CD14-positive monocyte (primary cell): ENCODE data around the gene NTNG2. TPM values are rescaled to one million over a fixed set of nuclear protein-coding genes. Genes with fewer than 3 reads are reported as not detected.
A peak's percentile ranks its signal among the peaks of the same experiment; 100 is the strongest.

Source experiments
- DNase-seq, 3 donors: peaks; one replicate each; pipeline ENCODE4 v3.0.0-alpha.2; 2011 to 2022
- H2AFZ ChIP-seq: 2 replicates; pipeline ENCODE4 v1.6.0; 2012; ENCODE audit warnings: mild to moderate bottlenecking, low read depth, low read length, inconsistent platforms; ENCODE audit not compliant: insufficient read depth, poor library complexity, severe bottlenecking
- H3K27ac ChIP-seq, 2 donors: 1 replicate in 1 of 2; 2 replicates in 1 of 2; pipeline ENCODE4 v1.5.1; 2012 to 2013; ENCODE audit warnings: low read length in 2 of 2, control low read depth in 1 of 2, inconsistent platforms in 1 of 2, low read depth in 1 of 2, mild to moderate bottlenecking in 1 of 2
- H3K27me3 ChIP-seq, 2 donors: one replicate each; pipeline versions ENCODE4 v1.6.0 to v1.6.1; 2011 to 2013; ENCODE audit warnings: low read length in 2 of 2; ENCODE audit not compliant: control insufficient read depth in 2 of 2, insufficient read depth in 2 of 2
- H3K36me3 ChIP-seq, 2 donors: replicated peaks in 1 of 2; 1 replicate in 1 of 2; 2 replicates in 1 of 2; pipeline versions ENCODE4 v1.5.1 to v1.6.1; 2012 to 2013; ENCODE audit warnings: low read length in 2 of 2, control low read depth in 1 of 2, inconsistent platforms in 1 of 2, mild to moderate bottlenecking in 1 of 2; ENCODE audit not compliant: insufficient read depth in 2 of 2, control insufficient read depth in 1 of 2
- H3K4me1 ChIP-seq, 2 donors: 1 replicate in 1 of 2; 2 replicates in 1 of 2; pipeline versions ENCODE4 v1.5.1 to v1.6.1; 2012 to 2013; ENCODE audit warnings: low read length in 2 of 2, control low read depth in 1 of 2, inconsistent platforms in 1 of 2, mild to moderate bottlenecking in 1 of 2, moderate library complexity in 1 of 2; ENCODE audit not compliant: insufficient read depth in 2 of 2, control insufficient read depth in 1 of 2
- H3K4me2 ChIP-seq: replicated peaks from 2 replicates; pipeline ENCODE3; 2012; ENCODE audit warnings: low read length, moderate library complexity, mild to moderate bottlenecking; ENCODE audit not compliant: poor library complexity, severe bottlenecking; ENCODE audit errors: extremely low read depth
- H3K4me3 ChIP-seq, 3 experiments: fragments of 200-600 bp in 1 of 3; sonication (generic) in 1 of 3; replicated peaks in 1 of 3; 1 replicate in 2 of 3; 2 replicates in 1 of 3; pipeline ENCODE4 v1.5.1; 2011 to 2013; ENCODE audit warnings: low read length in 3 of 3, mild to moderate bottlenecking in 3 of 3, control low read depth in 2 of 3, low read depth in 2 of 3, inconsistent platforms in 1 of 3, moderate library complexity in 1 of 3
- H3K79me2 ChIP-seq: 2 replicates; pipeline ENCODE4 v1.6.0; 2012; ENCODE audit warnings: mild to moderate bottlenecking, control low read depth, inconsistent platforms, low read length, moderate library complexity; ENCODE audit not compliant: insufficient read depth
- H3K9ac ChIP-seq: 2 replicates; pipeline ENCODE4 v1.6.0; 2017; ENCODE audit warnings: low read length, mild to moderate bottlenecking; ENCODE audit not compliant: insufficient read depth, poor library complexity, severe bottlenecking
- H3K9me3 ChIP-seq, 2 donors: replicated peaks in 1 of 2; 1 replicate in 1 of 2; 2 replicates in 1 of 2; pipeline versions ENCODE4 v1.5.1 to v1.6.1; 2012 to 2013; ENCODE audit warnings: low read length in 2 of 2, control low read depth in 1 of 2; ENCODE audit not compliant: control insufficient read depth in 1 of 2, insufficient read depth in 1 of 2
- H4K20me1 ChIP-seq: 2 replicates; pipeline ENCODE4 v1.6.0; 2012; ENCODE audit warnings: mild to moderate bottlenecking, low read length, control low read depth, moderate library complexity; ENCODE audit not compliant: insufficient read depth
- H3K27ac Mint-ChIP-seq, 7 donors: one replicate each; pipeline ENCODE4 v1.8.0; 2020; ENCODE audit warnings: mild to moderate bottlenecking in 7 of 7, mixed read lengths in 7 of 7, moderate library complexity in 6 of 7, inconsistent platforms in 2 of 7
- H3K27me3 Mint-ChIP-seq, 3 donors: one replicate each; pipeline ENCODE4 v1.8.0; 2021 to 2022; ENCODE audit warnings: low read depth in 3 of 3, mild to moderate bottlenecking in 3 of 3, mixed read lengths in 3 of 3, moderate library complexity in 3 of 3, inconsistent platforms in 1 of 3
- H3K36me3 Mint-ChIP-seq, 2 donors: one replicate each; pipeline ENCODE4 v1.8.0; 2020; ENCODE audit warnings: mixed read lengths in 2 of 2, inconsistent platforms in 1 of 2, mild to moderate bottlenecking in 1 of 2
- H3K4me1 Mint-ChIP-seq: one replicate; pipeline ENCODE4 v1.8.0; 2020; ENCODE audit warnings: mild to moderate bottlenecking, mixed read lengths
- H3K4me3 Mint-ChIP-seq, 2 donors: one replicate each; pipeline ENCODE4 v1.8.0; 2020; ENCODE audit warnings: mild to moderate bottlenecking in 2 of 2, mixed read lengths in 2 of 2, moderate library complexity in 1 of 2
- H3K9me3 Mint-ChIP-seq, 7 donors: one replicate each; pipeline ENCODE4 v1.8.0; 2020 to 2022; ENCODE audit warnings: mixed read lengths in 7 of 7, mild to moderate bottlenecking in 6 of 7, moderate library complexity in 6 of 7, inconsistent platforms in 2 of 7
- whole genome bisulfite sequencing: methylation state at CpG from one replicate; pipeline ENCODE4 v1.1.5; 2013; ENCODE audit warnings: missing lambda C conversion rate; ENCODE audit not compliant: insufficient coverage; 5-methylcytosine and 5-hydroxymethylcytosine counted together
- intact Hi-C, 2 donors: fragments of 100-400 bp; cut with micrococcal nuclease; formaldehyde crosslinking; loops; one replicate each; pipeline versions ENCODE4 v1.15.0 to v1.15.1; 2023
- polyA plus RNA-seq, 3 donors: library from polyadenylated mRNA; depleted of rRNA in 1 of 3; unstranded in 2 of 3; stranded (reverse) in 1 of 3; fragments of 300-500 nt in 2 of 3; fragments of >200 nt in 1 of 3; fragmentation: Illumina TruSeq in 2 of 3; gene quantifications; 1 replicate in 2 of 3; 2 replicates in 1 of 3; pipeline ENCODE4 v1.2.3, GENCODE V29; 2012 to 2021
- TF ChIP-seq, protein P1 (sequence below): fragments of 200-600 bp; IDR thresholded peaks from one replicate; pipeline ENCODE4 v1.8.0; 2022; ENCODE audit warnings: antibody characterized with exemption, mild to moderate bottlenecking

NTNG2 gene
- polyA plus RNA-seq, 3 donors, result 2.1 to 10.0 (median 5.0) TPM

DNA sequence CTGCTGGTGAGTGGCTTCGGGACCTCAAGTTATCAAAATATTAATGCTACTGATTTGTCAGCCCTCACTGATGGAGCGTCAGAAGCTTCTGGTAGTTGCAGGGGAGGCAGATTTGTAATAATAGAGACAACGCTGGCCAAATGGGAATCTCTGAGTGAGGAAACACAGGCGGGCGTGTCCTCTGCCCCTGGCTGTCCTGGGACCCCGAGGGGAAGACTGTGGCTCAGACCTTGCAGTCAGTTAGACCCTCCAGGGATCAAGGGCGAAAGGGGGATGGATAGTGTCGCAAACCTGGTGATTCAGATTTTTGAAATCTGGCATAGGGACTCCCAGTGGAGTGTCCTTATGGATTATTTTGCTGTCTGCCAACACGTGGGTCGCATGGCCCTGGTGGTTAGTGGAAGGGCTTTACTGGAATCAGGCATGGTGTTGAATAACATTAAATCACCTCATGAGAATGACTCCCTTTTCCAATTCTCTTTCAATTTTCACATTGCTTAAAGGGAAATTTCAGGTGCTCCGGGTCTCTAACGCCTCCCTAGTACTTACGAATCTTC is 35.1 kb upstream of the NTNG2 start:
- H3K9me3 Mint-ChIP-seq, result peaks cover 0 to 2% (median 0%) of the 10 kb centered on the region in 7 donors
- Histone ChIP-seq H3K36me3 (no peaks in the 10 kb centered on the region), H3K4me1 (no peaks in the 10 kb centered on the region), H3K4me3 (no peak overlapping the region), H2AFZ (no peak overlapping the region), H3K27ac (no peak overlapping the region), H3K4me2 (no peak overlapping the region), H3K9me3 (no peaks in the 10 kb centered on the region), H3K9ac (no peak overlapping the region), H4K20me1 (no peaks in the 10 kb centered on the region), H3K27me3 (peaks cover 26 to 37% of the 10 kb centered on the region in 2 donors), H3K79me2 (no peaks in the 10 kb centered on the region)
- H3K4me3 Mint-ChIP-seq, result peak overlapping the region in 1 of 2 donors; percentile 84
- H3K27ac Mint-ChIP-seq, result no peak overlapping the region
- peaks cover 41 to 54% (median 49%) of the 10 kb centered on the region in 3 donors for H3K27me3 Mint-ChIP-seq
- TF ChIP-seq, protein P1, sequence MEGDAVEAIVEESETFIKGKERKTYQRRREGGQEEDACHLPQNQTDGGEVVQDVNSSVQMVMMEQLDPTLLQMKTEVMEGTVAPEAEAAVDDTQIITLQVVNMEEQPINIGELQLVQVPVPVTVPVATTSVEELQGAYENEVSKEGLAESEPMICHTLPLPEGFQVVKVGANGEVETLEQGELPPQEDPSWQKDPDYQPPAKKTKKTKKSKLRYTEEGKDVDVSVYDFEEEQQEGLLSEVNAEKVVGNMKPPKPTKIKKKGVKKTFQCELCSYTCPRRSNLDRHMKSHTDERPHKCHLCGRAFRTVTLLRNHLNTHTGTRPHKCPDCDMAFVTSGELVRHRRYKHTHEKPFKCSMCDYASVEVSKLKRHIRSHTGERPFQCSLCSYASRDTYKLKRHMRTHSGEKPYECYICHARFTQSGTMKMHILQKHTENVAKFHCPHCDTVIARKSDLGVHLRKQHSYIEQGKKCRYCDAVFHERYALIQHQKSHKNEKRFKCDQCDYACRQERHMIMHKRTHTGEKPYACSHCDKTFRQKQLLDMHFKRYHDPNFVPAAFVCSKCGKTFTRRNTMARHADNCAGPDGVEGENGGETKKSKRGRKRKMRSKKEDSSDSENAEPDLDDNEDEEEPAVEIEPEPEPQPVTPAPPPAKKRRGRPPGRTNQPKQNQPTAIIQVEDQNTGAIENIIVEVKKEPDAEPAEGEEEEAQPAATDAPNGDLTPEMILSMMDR, result no peak
- intact Hi-C loops, result no loop called here
- H3K36me3 Mint-ChIP-seq, result no peaks in the 10 kb centered on the region
- 76% methylated on average over 7 of the region's 13 CpGs for WGBS
- no peak for DNase-seq
- H3K4me1 Mint-ChIP-seq, result peaks cover 2% of the 10 kb centered on the region

DNA sequence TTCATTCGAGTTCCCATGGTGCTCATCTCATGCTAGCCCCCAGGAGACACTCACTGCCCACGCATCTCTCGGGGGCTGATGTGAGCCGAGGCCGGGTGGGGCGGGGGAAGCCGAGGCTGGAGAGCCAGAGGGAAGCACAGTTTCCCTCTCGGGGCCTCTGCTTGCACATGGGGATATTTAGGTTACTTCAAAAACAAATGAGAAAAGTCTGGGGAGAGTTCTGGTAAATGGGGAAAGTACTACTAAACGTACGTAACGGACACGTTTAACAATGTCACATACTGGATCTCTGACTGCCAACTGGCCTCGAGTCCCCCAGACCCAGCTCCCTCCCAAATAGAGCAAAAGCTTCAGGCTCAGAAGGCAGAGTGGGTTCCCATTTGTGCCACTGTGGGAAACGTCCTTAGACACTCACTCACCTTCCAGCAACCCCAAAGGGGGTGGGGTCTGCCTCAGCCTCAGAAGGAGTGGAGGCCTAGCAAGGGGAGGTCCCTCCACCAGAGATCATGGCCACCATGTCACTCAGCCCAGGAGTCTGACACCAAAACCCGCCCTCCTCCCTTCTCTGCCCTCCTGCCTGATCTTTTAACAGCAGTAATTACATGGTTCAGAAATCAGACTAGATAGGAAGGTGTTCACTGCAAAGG is 33.8 kb upstream of the NTNG2 start:
- peaks cover 2% of the 10 kb centered on the region for H3K4me1 Mint-ChIP-seq
- peaks cover 0 to 2% (median 0%) of the 10 kb centered on the region in 7 donors for H3K9me3 Mint-ChIP-seq
- H3K4me1 ChIP-seq, result no peaks in the 10 kb centered on the region
- H3K36me3 Mint-ChIP-seq, result no peaks in the 10 kb centered on the region
- no peak overlapping the region for H2AFZ ChIP-seq
- H3K4me3 ChIP-seq, result no peak overlapping the region
- H3K27ac ChIP-seq, result no peak overlapping the region
- no peak for DNase-seq
- no peak overlapping the region for H3K9ac ChIP-seq
- H3K79me2 ChIP-seq, result no peaks in the 10 kb centered on the region
- TF ChIP-seq, protein P1, result no peak
- H3K27me3 ChIP-seq, result peaks cover 24 to 37% of the 10 kb centered on the region in 2 donors
- 92% methylated on average over 7 of the region's 15 CpGs for WGBS
- no peak overlapping the region for H3K4me3 Mint-ChIP-seq
- H3K9me3 ChIP-seq, result no peaks in the 10 kb centered on the region
- H3K27me3 Mint-ChIP-seq, result peaks cover 41 to 56% (median 44%) of the 10 kb centered on the region in 3 donors
- H3K27ac Mint-ChIP-seq, result no peak overlapping the region
- no peak overlapping the region for H3K4me2 ChIP-seq
- H4K20me1 ChIP-seq, result no peaks in the 10 kb centered on the region
- intact Hi-C loops, result no loop called here
- no peaks in the 10 kb centered on the region for H3K36me3 ChIP-seq
